K562 (cell line): Measurements from ENCODE around the gene HOXC12. TPM values are rescaled to one million over a fixed set of nuclear protein-coding genes. Genes with fewer than 3 reads are reported as not detected.

Source experiments
- ATAC-seq: fragments of 200-7000 bp; cut with Tn5 transposase; 3 replicates; pipeline ENCODE4 v1.9.1; 2020; ENCODE audit warnings: moderate library complexity
- BruUV-seq: library from RNA; stranded (reverse); fragments of 400-500 nt; replicated peaks from 2 replicates; lab custom pipeline; 2021; lab: Mats Ljungman, UMichigan
- CTCF ChIA-PET: fragments of 300-600 bp; formaldehyde crosslinking; extraction: SDS; loops from one replicate; lab custom pipeline; 2021; ENCODE audit warnings: low intra/inter-chr PET ratio; lab: Yijun Ruan, JAX
- POLR2A ChIA-PET: fragments of 300-600, 350-650 bp; sonication (Branson Sonifier 250); formaldehyde crosslinking; extraction: SDS; loops from one replicate; lab custom pipeline; 2021; ENCODE audit warnings: antibody characterized with exemption, inconsistent platforms; lab: Yijun Ruan, JAX
- DNase-seq, 4 experiments: peaks; one replicate each; pipeline versions ENCODE4 v3.0.0 to v3.0.0-alpha.2; 2011 to 2018; ENCODE audit warnings: low spot score in 3 of 4, mixed read lengths in 3 of 4; ENCODE audit errors: extremely low read depth in 1 of 4
- FAIRE-seq: peaks from 2 replicates; lab custom pipeline; 2011; peaks lifted over from hg19 to GRCh38; lab: Jason Lieb, UNC
- H2AFZ ChIP-seq: 2 replicates; pipeline ENCODE4 v1.6.0; 2011; ENCODE audit warnings: low read depth, low read length, control low read depth, inconsistent platforms
- H3K27ac ChIP-seq: fragments of 200-600 bp; 3 replicates; pipeline ENCODE4 v1.8.0; 2011; ENCODE audit warnings: low read depth, mild to moderate bottlenecking, control low read depth, inconsistent platforms, low read length, moderate library complexity, mixed read lengths; ENCODE audit errors: extremely low read depth
- H3K27me3 ChIP-seq, 2 experiments: fragments of 300-600 bp in 1 of 2; 2 replicates in 1 of 2; 3 replicates in 1 of 2; pipeline versions ENCODE4 v1.6.0 to v1.8.0; 2011; ENCODE audit warnings: inconsistent platforms in 2 of 2, low read length in 2 of 2, mild to moderate bottlenecking in 1 of 2, mixed read lengths in 1 of 2, moderate library complexity in 1 of 2; ENCODE audit not compliant: control insufficient read depth in 2 of 2, insufficient read depth in 2 of 2
- H3K36me3 ChIP-seq: fragments of 300-600 bp; 3 replicates; pipeline ENCODE4 v1.8.0; 2011; ENCODE audit warnings: mild to moderate bottlenecking, low read length, inconsistent platforms; ENCODE audit not compliant: control insufficient read depth, insufficient read depth
- H3K4me1 ChIP-seq, 2 experiments: fragments of 200-600 bp in 1 of 2; replicated peaks in 1 of 2; 2 replicates in 1 of 2; 3 replicates in 1 of 2; pipeline versions ENCODE4 v1.5.1 to v1.8.0; 2011; ENCODE audit warnings: inconsistent platforms in 2 of 2, low read length in 2 of 2, mild to moderate bottlenecking in 1 of 2, mixed read lengths in 1 of 2, moderate library complexity in 1 of 2; ENCODE audit not compliant: control insufficient read depth in 2 of 2, insufficient read depth in 2 of 2
- H3K4me2 ChIP-seq: 2 replicates; pipeline ENCODE4 v1.6.1; 2011; ENCODE audit warnings: low read length, control low read depth, inconsistent platforms, mixed read lengths; ENCODE audit not compliant: insufficient read depth
- H3K4me3 ChIP-seq: fragments of 200-600 bp; sonication (generic), shearing (Covaris generic); 2 replicates; pipeline ENCODE4 v1.5.1; 2016; ENCODE audit warnings: control low read depth, inconsistent platforms
- H3K79me2 ChIP-seq: fragments of 200-600 bp; 3 replicates; pipeline ENCODE4 v1.8.0; 2011; ENCODE audit warnings: low read length, inconsistent platforms; ENCODE audit not compliant: control insufficient read depth, insufficient read depth
- H3K9ac ChIP-seq, 2 experiments: 2 replicates each; pipeline versions ENCODE4 v1.6.0 to v1.6.1; 2011; ENCODE audit warnings: low read depth in 2 of 2, low read length in 2 of 2, control low read depth in 1 of 2, inconsistent platforms in 1 of 2, mild to moderate bottlenecking in 1 of 2, mixed read lengths in 1 of 2; ENCODE audit not compliant: insufficient read depth in 1 of 2
- H3K9me1 ChIP-seq: one replicate; pipeline ENCODE4 v1.6.0; 2011; ENCODE audit warnings: inconsistent platforms, mild to moderate bottlenecking, low read length, moderate library complexity; ENCODE audit not compliant: control insufficient read depth, insufficient read depth
- H3K9me3 ChIP-seq: replicated peaks from 2 replicates; pipeline ENCODE4 v1.5.1; 2011; ENCODE audit warnings: low read depth, low read length, inconsistent platforms; ENCODE audit not compliant: control insufficient read depth, insufficient read depth
- H4K20me1 ChIP-seq: replicated peaks from 2 replicates; pipeline ENCODE4 v1.6.1; 2011; ENCODE audit warnings: low read length, inconsistent platforms, mixed read lengths; ENCODE audit not compliant: control insufficient read depth, insufficient read depth
- ARHGAP35 ChIP-seq: fragments of 450-650 bp; IDR thresholded peaks from 2 replicates; pipeline ENCODE4 v1.6.1; 2018; ENCODE audit not compliant: partially characterized antibody
- ARNT ChIP-seq, 2 experiments: fragments of 450-650 bp; IDR thresholded peaks; 2 replicates each; pipeline ENCODE4 v1.6.1; 2016; ENCODE audit warnings: mild to moderate bottlenecking in 1 of 2
- CTBP1 ChIP-seq: fragments of 450-650 bp; IDR thresholded peaks from 2 replicates; pipeline ENCODE4 v1.6.1; 2016; ENCODE audit warnings: borderline replicate concordance
- E4F1 ChIP-seq: fragments of 250-450 bp; sonication (Bioruptor Pico); IDR thresholded peaks from 2 replicates; pipeline ENCODE4 v1.5.0; 2021; ENCODE audit warnings: mild to moderate bottlenecking, borderline replicate concordance
- L3MBTL2 ChIP-seq: fragments of 450-650 bp; IDR thresholded peaks from 2 replicates; pipeline ENCODE4 v1.6.1; 2016; ENCODE audit warnings: mild to moderate bottlenecking, moderate library complexity
- MCM2 ChIP-seq: fragments of 450-650 bp; IDR thresholded peaks from 2 replicates; pipeline ENCODE4 v1.6.1; 2017; ENCODE audit warnings: low read depth, mild to moderate bottlenecking
- MED1 ChIP-seq: sonication (generic); formaldehyde crosslinking; IDR thresholded peaks from 2 replicates; pipeline ENCODE4 v1.8.1; 2023; ENCODE audit warnings: missing genetic modification reagents, borderline replicate concordance
- RBFOX2 ChIP-seq: fragments of 200-400 bp; formaldehyde crosslinking; IDR thresholded peaks from 2 replicates; pipeline ENCODE4 v1.6.1; 2017; ENCODE audit warnings: low read depth, mild to moderate bottlenecking, low read length, moderate library complexity
- RNF2 ChIP-seq: sonication (generic); IDR thresholded peaks from 2 replicates; pipeline ENCODE4 v1.6.1; 2016
- TFE3 ChIP-seq: fragments of 450-650 bp; formaldehyde crosslinking; IDR thresholded peaks from 2 replicates; pipeline ENCODE4 v1.4.0; 2020; ENCODE audit warnings: mild to moderate bottlenecking, mixed read lengths
- ZNF551 ChIP-seq: fragments of 250-450 bp; sonication (Bioruptor Pico); IDR thresholded peaks from 2 replicates; pipeline ENCODE4 v1.5.0; 2021; ENCODE audit warnings: mild to moderate bottlenecking, moderate library complexity
- ZNF76 ChIP-seq: fragments of 250-450 bp; sonication (Bioruptor Pico); IDR thresholded peaks from 2 replicates; pipeline ENCODE4 v1.4.0; 2020; ENCODE audit warnings: mild to moderate bottlenecking, moderate library complexity, borderline replicate concordance
- ZNF77 ChIP-seq: fragments of 250-450 bp; sonication (Bioruptor Pico); IDR thresholded peaks from 2 replicates; pipeline ENCODE4 v1.5.0; 2020
- WGBS: fragments of 100-300 bp; shearing (Covaris generic); methylation state at CpG from one replicate; pipeline ENCODE4 v1.1.6; 2016; ENCODE audit warnings: low coverage, mixed read lengths; ENCODE audit not compliant: insufficient coverage; ENCODE audit errors: missing lambda C conversion rate; 5-methylcytosine and 5-hydroxymethylcytosine counted together
- in situ Hi-C: fragments of 300-500 bp; cut with MboI; formaldehyde crosslinking; loops from 4 replicates; pipeline ENCODE4 v1.15.0; 2018; ENCODE audit warnings: inconsistent platforms, mixed read lengths
- intact Hi-C: fragments of 100-400 bp; cut with micrococcal nuclease; formaldehyde crosslinking; loops from 2 replicates; pipeline ENCODE4 v1.14.2; 2022
- polyA plus RNA-seq, 8 experiments: library from polyadenylated mRNA; depleted of rRNA in 4 of 8; stranded (reverse) in 5 of 8; unstranded in 3 of 8; fragments of >200 nt; fragmentation: Nextera tagmentation in 2 of 8; fragmentation: Illumina TruSeq in 1 of 8; extraction: Ambion mirVana in 2 of 8; extraction: Trizol in 1 of 8; gene quantifications; 2 replicates each; pipeline versions ENCODE4 v1.2.1 to v1.2.3, GENCODE V29; 2011 to 2014; ENCODE audit warnings: inconsistent platforms in 1 of 8, missing spikeins in 1 of 8
- total RNA-seq, 7 experiments: library from RNA; depleted of rRNA in 6 of 7; stranded (reverse); fragments of >200 nt in 6 of 7; fragmentation: Illumina TruSeq in 2 of 7; extraction: Trizol in 2 of 7; gene quantifications; 2 replicates each; pipeline versions ENCODE4 v1.2.1 to v1.2.3, GENCODE V29; 2011 to 2021; ENCODE audit warnings: low replicate concordance in 1 of 7
- TF ChIP-seq, protein P1 (sequence below): fragments of 200-400 bp; formaldehyde crosslinking; IDR thresholded peaks from 2 replicates; pipeline ENCODE4 v1.6.1; 2017; ENCODE audit warnings: mild to moderate bottlenecking, low read depth, low read length, moderate library complexity

HOXC12 gene
- total and polyA plus RNA-seq, 9 of the 15 experiments (the other 6 are each of a cell fraction or from before 2014, with no cell fraction given): 0.04 to 0.36 (median 0.11) TPM; not detected in 1

GRCh38 chr12:54005853-54006558 lies 51.3 kb downstream of the HOXC12 start (continued):
- TF ChIP-seq RNF2: no peak
- TF ChIP-seq RBFOX2: peak; percentile 46
- peak; percentile 67 for TF ChIP-seq L3MBTL2
- TF ChIP-seq MED1 (CRISPR knock-in tag): no peak
- TF ChIP-seq TFE3: no peak
- TF ChIP-seq CTBP1: peak; percentile 68; the same call in 1 of the 2 replicates
- TF ChIP-seq, all 486 proteins: peak for 52

- Histone ChIP-seq H3K79me2 (no peaks in the 10 kb centered on the region; the same call in 2 of the 3 replicates), H3K4me2 (peak overlapping the region; percentile 54; the same call in 1 of the 2 replicates), H3K36me3 (no peaks in the 10 kb centered on the region), H4K20me1 (no peaks in the 10 kb centered on the region; the same call in 1 of the 2 replicates), H3K9me1 (no peaks in the 10 kb centered on the region), H3K9me3 (no peaks in the 10 kb centered on the region), H3K9ac (peak overlapping the region; percentile 17 to 79; a peak in 3 of 4 replicates), H3K4me1 (peaks cover 22 to 41% of the 10 kb centered on the region in 2 experiments), H3K4me3 (no peak overlapping the region), H3K27me3 (no peaks in the 10 kb centered on the region), H3K27ac (no peak overlapping the region), H2AFZ (peak overlapping the region; percentile 15; the same call in 1 of the 2 replicates)
- WGBS: 80% methylated on average over 18 of the region's 22 CpGs
- DNase-seq (no peak), ATAC-seq (no peak), FAIRE-seq (no peak)
- intact Hi-C loops (loop anchor here (1.0 to 2.0 kb wide), 3 partner anchors 26 to 185 kb away; partner anchors contain the start of gene HOXC5), in situ Hi-C loops (no loop called here)
- ChIA-PET POLR2A (interaction anchor here (0.6 to 1.7 kb wide), 7 partner anchors 10 to 274 kb away, joined by 3 to 10 read pairs (median 3); partner anchors contain the start of genes HNRNPA1 and SMUG1), CTCF (interaction anchor here (0.7 to 3.0 kb wide), 11 partner anchors 13 to 210 kb away, joined by 3 to 42 read pairs (median 8); partner anchors contain the start of genes HOXC10 and HOXC5)
- no TSS peak for BruUV-seq
- TF ChIP-seq E4F1 (CRISPR knock-in tag): no peak
- no peak for TF ChIP-seq ARHGAP35
- no peak for TF ChIP-seq ARNT (IDR thresholded peaks at IDR 0.05)
- no peak for TF ChIP-seq MCM2
- TF ChIP-seq ZNF77: no peak
- TF ChIP-seq, protein P1, sequence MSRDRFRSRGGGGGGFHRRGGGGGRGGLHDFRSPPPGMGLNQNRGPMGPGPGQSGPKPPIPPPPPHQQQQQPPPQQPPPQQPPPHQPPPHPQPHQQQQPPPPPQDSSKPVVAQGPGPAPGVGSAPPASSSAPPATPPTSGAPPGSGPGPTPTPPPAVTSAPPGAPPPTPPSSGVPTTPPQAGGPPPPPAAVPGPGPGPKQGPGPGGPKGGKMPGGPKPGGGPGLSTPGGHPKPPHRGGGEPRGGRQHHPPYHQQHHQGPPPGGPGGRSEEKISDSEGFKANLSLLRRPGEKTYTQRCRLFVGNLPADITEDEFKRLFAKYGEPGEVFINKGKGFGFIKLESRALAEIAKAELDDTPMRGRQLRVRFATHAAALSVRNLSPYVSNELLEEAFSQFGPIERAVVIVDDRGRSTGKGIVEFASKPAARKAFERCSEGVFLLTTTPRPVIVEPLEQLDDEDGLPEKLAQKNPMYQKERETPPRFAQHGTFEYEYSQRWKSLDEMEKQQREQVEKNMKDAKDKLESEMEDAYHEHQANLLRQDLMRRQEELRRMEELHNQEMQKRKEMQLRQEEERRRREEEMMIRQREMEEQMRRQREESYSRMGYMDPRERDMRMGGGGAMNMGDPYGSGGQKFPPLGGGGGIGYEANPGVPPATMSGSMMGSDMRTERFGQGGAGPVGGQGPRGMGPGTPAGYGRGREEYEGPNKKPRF: no peak
- TF ChIP-seq ZNF551: no peak
- TF ChIP-seq ZNF76: no peak
Measured at GRCh38 chr12:54006559-54007220, 52.0 kb downstream of the HOXC12 start.
